A673 (cell line): Measurements from ENCODE around the gene SCYGR4.

Experiments
- EZH2 ChIP-seq: fragments of 200-600 bp; sonication (generic); IDR thresholded peaks from 2 replicates; pipeline ENCODE4 v1.6.1; 2017; ENCODE audit warnings: borderline replicate concordance, low read depth, mild to moderate bottlenecking, mixed read lengths, antibody characterized with exemption, low read length; ENCODE audit not compliant: poor library complexity, severe bottlenecking
- TF ChIP-seq, protein P1 (sequence below): fragments of 300-800, 200-600 bp; sonication (generic); conservative IDR thresholded peaks from 2 replicates; pipeline ENCODE4 v1.5.1; 2017; ENCODE audit warnings: low read depth, mild to moderate bottlenecking, antibody characterized with exemption, low read length, moderate library complexity, mixed read lengths

DNA sequence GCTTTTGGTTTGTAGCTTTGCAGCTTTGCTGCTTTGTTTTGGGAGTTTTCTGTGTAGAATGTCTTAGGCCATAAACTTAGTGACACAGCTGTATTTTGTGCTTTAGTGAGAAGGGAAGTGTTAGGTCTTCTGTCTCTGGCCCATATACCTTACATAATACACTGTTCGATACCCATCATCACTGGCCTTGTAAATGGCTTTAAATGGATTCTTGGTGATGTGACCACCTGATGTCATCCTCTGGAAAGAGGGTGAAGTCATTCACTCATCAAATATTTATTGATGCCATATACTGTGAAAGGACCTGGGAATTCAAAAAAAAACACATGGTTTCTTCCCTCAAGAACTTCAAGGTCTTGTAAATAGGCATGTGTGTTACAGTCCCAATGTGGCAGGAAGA is 37.5 kb upstream of the SCYGR4 start:
- TF ChIP-seq, protein P1, sequence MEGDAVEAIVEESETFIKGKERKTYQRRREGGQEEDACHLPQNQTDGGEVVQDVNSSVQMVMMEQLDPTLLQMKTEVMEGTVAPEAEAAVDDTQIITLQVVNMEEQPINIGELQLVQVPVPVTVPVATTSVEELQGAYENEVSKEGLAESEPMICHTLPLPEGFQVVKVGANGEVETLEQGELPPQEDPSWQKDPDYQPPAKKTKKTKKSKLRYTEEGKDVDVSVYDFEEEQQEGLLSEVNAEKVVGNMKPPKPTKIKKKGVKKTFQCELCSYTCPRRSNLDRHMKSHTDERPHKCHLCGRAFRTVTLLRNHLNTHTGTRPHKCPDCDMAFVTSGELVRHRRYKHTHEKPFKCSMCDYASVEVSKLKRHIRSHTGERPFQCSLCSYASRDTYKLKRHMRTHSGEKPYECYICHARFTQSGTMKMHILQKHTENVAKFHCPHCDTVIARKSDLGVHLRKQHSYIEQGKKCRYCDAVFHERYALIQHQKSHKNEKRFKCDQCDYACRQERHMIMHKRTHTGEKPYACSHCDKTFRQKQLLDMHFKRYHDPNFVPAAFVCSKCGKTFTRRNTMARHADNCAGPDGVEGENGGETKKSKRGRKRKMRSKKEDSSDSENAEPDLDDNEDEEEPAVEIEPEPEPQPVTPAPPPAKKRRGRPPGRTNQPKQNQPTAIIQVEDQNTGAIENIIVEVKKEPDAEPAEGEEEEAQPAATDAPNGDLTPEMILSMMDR, result no peak
- no peak for TF ChIP-seq EZH2
